ENCODE measurements around the gene CCDC78. TPM values are rescaled to one million over a fixed set of nuclear protein-coding genes. Genes with fewer than 3 reads are reported as not detected.

Gene CCDC78
- total RNA-seq, 2 experiments from 2014 or later = 1.2 to 2.7 TPM

DNA sequence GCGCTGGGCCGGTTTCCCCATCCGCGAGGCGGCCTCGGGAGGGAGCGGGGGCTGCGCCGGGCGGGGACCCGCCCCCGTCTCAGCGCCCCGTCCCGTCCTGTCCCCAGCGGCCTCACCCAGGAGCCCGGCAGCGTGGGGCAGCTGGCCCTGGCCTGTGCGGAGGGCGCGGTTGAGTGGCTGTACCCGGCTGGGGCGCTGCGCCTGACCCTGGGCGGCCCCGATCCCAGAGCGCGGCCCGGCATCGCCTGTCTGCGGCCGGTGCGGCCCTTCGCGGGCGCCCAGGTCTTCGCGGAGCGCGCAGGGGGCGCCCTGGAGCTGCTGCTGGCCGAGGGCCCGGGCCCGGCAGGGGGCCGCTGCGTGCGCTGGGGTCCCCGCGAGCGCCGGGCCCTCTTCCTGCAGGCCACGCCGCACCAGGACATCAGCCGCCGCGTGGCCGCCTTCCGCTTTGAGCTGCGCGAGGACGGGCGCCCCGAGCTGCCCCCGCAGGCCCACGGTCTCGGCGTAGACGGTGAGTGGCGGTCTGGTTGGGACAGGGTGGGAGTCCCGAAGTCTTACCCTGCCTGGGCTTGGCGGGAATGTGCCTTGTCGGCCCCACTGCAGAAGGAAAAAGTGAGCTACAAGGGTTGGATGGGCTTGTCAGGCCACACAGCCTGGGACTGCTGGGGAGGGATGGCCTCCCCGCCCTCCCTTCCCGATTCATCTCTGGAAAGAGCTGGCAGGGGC is 10.6 kb downstream of the CCDC78 start:
- ChIA-PET POLR2A (interaction anchor here (1.4 to 4.5 kb wide), 4 partner anchors 11 to 73 kb away, joined by 3 to 30 read pairs (median 14); partner anchors contain the start of genes CCDC78, CHTF18, HAGHL and RPUSD1), CTCF (interaction anchor here (1.0 to 2.3 kb wide), 3 partner anchors 18 to 73 kb away, joined by 3 to 8 read pairs (median 3); partner anchors contain the start of genes CHTF18, CIAO3 and RPUSD1)
- ATAC-seq (ENCODE audit: poor library complexity) (no peak), DNase-seq (peak in 3 of 14 experiments; percentile 27 to 49 (median 46))
- no peaks in the 10 kb centered on the region for H3K9me3 Mint-ChIP-seq
- Histone ChIP-seq H3K27me3 (ENCODE audit: control insufficient read depth in 1 of 2, insufficient read depth in 2 of 2, low read length in 2 of 2) (peaks cover 17 to 23% of the 10 kb centered on the region in 2 experiments), H3K27ac (ENCODE audit: low read depth in 1 of 2, low read length in 2 of 2) (no peak overlapping the region), H3K4me1 (ENCODE audit: insufficient read depth, low read length) (peaks cover 41% of the 10 kb centered on the region), H3K4me3 (ENCODE audit: low read length) (no peak overlapping the region), H3K36me3 (ENCODE audit: insufficient read depth, low read length) (no peaks in the 10 kb centered on the region), H3K9me3 (ENCODE audit: control insufficient read depth in 1 of 2, insufficient read depth in 1 of 2, low read length in 2 of 2) (peaks cover 0 to 12% of the 10 kb centered on the region in 2 experiments)
- intact Hi-C loops (cut with DNase I, micrococcal nuclease) = loop anchor here in 1 of 2 experiments (2.0 kb wide), 1 partner anchor 13 kb away; no protein-coding TSS in a partner anchor
- peaks cover 24% of the 10 kb centered on the region for H3K4me1 Mint-ChIP-seq (ENCODE audit: low read depth)
- TF ChIP-seq, protein P1, sequence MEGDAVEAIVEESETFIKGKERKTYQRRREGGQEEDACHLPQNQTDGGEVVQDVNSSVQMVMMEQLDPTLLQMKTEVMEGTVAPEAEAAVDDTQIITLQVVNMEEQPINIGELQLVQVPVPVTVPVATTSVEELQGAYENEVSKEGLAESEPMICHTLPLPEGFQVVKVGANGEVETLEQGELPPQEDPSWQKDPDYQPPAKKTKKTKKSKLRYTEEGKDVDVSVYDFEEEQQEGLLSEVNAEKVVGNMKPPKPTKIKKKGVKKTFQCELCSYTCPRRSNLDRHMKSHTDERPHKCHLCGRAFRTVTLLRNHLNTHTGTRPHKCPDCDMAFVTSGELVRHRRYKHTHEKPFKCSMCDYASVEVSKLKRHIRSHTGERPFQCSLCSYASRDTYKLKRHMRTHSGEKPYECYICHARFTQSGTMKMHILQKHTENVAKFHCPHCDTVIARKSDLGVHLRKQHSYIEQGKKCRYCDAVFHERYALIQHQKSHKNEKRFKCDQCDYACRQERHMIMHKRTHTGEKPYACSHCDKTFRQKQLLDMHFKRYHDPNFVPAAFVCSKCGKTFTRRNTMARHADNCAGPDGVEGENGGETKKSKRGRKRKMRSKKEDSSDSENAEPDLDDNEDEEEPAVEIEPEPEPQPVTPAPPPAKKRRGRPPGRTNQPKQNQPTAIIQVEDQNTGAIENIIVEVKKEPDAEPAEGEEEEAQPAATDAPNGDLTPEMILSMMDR (IDR thresholded peaks at IDR 0.05) = no peak
- H3K27ac Mint-ChIP-seq = no peak overlapping the region
- peaks cover 14% of the 10 kb centered on the region for H3K27me3 Mint-ChIP-seq
- H3K36me3 Mint-ChIP-seq (ENCODE audit: low read depth) = no peaks in the 10 kb centered on the region
- H3K4me3 Mint-ChIP-seq = peak overlapping the region; percentile 69

DNA sequence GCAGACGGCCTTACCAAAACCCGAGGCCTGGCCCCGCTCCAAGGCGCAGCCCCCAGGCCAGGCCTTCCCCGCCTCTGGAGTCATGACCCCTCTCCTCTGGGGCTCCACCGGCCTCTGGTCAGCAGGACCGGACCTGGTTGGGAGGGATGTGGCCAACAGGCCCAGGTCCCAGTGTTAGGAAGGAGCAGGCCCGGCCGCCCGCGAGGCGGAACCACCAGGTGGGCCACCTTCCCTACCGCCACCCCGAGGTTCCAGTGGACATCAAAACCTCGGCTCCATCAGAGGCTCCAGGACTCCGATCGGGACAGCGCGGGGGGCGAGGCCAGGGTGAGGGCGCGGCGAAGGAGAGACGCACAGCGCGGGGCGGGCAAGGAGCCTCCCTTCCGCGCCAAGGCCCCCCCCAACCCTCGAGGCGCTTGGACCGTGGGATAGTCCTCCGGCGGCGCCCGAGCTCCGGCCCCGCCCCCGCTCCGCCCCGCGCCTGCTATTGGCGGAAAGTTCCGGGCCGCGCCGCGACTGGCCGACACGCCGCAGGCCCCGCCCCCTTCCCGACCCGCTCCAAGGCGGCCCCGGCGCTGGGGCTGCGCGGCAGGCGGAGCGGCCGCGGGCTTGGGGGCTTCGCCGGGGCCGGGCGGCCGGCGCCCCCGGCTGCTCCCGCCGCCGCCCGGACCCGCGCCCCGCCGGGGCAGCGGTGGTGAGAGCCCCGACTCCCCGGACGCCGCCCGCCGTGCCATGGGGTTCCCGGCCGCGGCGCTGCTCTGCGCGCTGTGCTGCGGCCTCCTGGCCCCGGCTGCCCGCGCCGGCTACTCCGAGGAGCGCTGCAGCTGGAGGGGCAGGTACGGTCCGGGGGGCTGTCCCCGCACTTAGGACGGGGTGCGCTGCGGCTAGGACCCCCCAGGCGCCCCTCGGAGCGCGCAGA is 11.4 kb downstream of the CCDC78 start, which contains the start of gene METRN:
Gene METRN (plus strand): TSS at position 561 of the 919 bp plus-strand sequence. CDS start 172 bp downstream, at position 733.
- peak; percentile 76 to 95 (median 88) for DNase-seq
- Histone ChIP-seq H3K27me3 (ENCODE audit: control insufficient read depth in 1 of 2, insufficient read depth in 2 of 2, low read length in 2 of 2) (peaks cover 25 to 30% of the 10 kb centered on the region in 2 experiments), H3K4me1 (ENCODE audit: insufficient read depth, low read length) (peaks cover 33% of the 10 kb centered on the region), H3K27ac (ENCODE audit: low read depth in 1 of 2, low read length in 2 of 2) (no peak within 1 kb of the TSS), H3K4me3 (ENCODE audit: low read length) (peak within 1 kb of the TSS; percentile 12), H3K36me3 (ENCODE audit: insufficient read depth, low read length) (no peaks in the 10 kb centered on the region), H3K9me3 (ENCODE audit: control insufficient read depth in 1 of 2, insufficient read depth in 1 of 2, low read length in 2 of 2) (peaks cover 0 to 19% of the 10 kb centered on the region in 2 experiments)
- no peak within 1 kb of the TSS for H3K27ac Mint-ChIP-seq
- POLR2A ChIA-PET = interaction anchor here (0.9 to 4.5 kb wide), 4 partner anchors 12 to 74 kb away, joined by 3 to 30 read pairs (median 14); partner anchors contain the start of genes CCDC78, CHTF18, HAGHL and RPUSD1
- CTCF ChIA-PET = interaction anchor here (1.2 to 2.3 kb wide), 2 partner anchors 26 to 74 kb away, joined by 3 to 8 read pairs; partner anchors contain the start of genes CHTF18, CIAO3 and RPUSD1
- H3K36me3 Mint-ChIP-seq (ENCODE audit: low read depth) = no peaks in the 10 kb centered on the region
- H3K4me3 Mint-ChIP-seq = peak within 1 kb of the TSS; percentile 69
- intact Hi-C loops (cut with DNase I, micrococcal nuclease) = loop anchor here in 1 of 2 experiments (2.0 to 5.0 kb wide), 3 partner anchors 14 to 477 kb away; no protein-coding TSS in a partner anchor
- peaks cover 21% of the 10 kb centered on the region for H3K27me3 Mint-ChIP-seq
- H3K4me1 Mint-ChIP-seq (ENCODE audit: low read depth) = peaks cover 18% of the 10 kb centered on the region
- TF ChIP-seq, protein P1 (IDR thresholded peaks at IDR 0.05) = no peak
- peak; percentile 92 for ATAC-seq (ENCODE audit: poor library complexity)
- H3K9me3 Mint-ChIP-seq = no peaks in the 10 kb centered on the region

DNA sequence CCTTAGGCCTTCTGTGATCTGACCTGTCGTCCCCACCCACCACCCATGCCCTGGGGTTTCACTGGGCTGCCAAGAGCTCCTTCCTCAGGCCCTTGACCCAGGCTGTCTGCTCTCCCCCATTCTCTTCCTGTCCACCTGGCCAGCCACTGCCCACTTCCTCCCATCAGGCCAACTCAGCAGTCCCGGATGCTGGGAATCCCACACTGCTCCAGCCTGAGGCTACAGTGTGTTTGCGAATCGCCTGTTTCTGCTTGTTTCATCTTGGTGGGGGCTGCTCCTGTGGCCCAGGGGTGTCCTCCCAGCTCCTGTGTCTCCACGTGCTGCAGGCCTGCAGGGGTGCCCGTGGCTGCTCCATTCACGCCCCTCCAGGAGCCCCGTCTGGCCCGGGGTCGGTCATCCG is 12.2 kb downstream of the CCDC78 start:
- ChIA-PET CTCF (no interaction called here), POLR2A (interaction anchor here (4.5 kb wide), 1 partner anchor 12 kb away, joined by 30 read pairs; the partner anchor contains the start of genes CCDC78 and HAGHL)
- Mint-ChIP-seq H3K4me3 (peak overlapping the region; percentile 60), H3K36me3 (ENCODE audit: low read depth) (no peaks in the 10 kb centered on the region), H3K27ac (no peak overlapping the region), H3K27me3 (peaks cover 29% of the 10 kb centered on the region), H3K9me3 (no peaks in the 10 kb centered on the region), H3K4me1 (ENCODE audit: low read depth) (peaks cover 10% of the 10 kb centered on the region)
- Histone ChIP-seq H3K36me3 (ENCODE audit: insufficient read depth, low read length) (no peaks in the 10 kb centered on the region), H3K4me3 (ENCODE audit: low read length) (no peak overlapping the region), H3K4me1 (ENCODE audit: insufficient read depth, low read length) (peaks cover 26% of the 10 kb centered on the region), H3K27me3 (ENCODE audit: control insufficient read depth in 1 of 2, insufficient read depth in 2 of 2, low read length in 2 of 2) (peaks cover 32 to 37% of the 10 kb centered on the region in 2 experiments), H3K9me3 (ENCODE audit: control insufficient read depth in 1 of 2, insufficient read depth in 1 of 2, low read length in 2 of 2) (peaks cover 0 to 27% of the 10 kb centered on the region in 2 experiments), H3K27ac (ENCODE audit: low read depth in 1 of 2, low read length in 2 of 2) (no peak overlapping the region)
- TF ChIP-seq, protein P1 (IDR thresholded peaks at IDR 0.05) = no peak
- DNase-seq = no peak
- intact Hi-C loops (cut with DNase I, micrococcal nuclease) = loop anchor here in 1 of 2 experiments (2.0 to 5.0 kb wide), 3 partner anchors 15 to 478 kb away; no protein-coding TSS in a partner anchor
- no peak for ATAC-seq (ENCODE audit: poor library complexity)
